Measurements from ENCODE around the gene MAPKAPK5.
"Not testable (repeated sequence)": the region's sequence is repeated elsewhere in the genome, so short reads cannot be mapped to it uniquely, and the experiment has no call there.

The MAPKAPK5 gene

DNA sequence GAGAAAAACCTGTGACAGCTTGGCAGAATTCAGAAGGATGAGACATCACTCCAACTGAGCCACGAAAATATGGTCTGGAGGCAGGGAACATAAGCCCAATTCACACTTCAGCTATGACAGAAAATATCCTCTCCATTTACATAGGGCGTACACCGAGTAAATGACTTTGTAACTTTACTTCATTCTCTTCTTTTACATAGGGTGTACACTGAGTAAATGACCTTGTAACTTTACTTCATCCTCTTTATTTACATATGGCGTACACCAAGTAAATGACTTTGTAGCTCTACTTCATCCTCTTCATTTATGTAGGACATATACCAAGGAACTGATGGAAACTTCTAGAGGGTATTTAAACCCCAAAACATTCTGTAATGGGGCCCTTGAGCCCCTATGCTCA is 14.1 kb upstream of the MAPKAPK5 start:
- in situ Hi-C loops (cut with MboI; ENCODE audit: low sequenced_read_pairs), result no loop called here

- in situ Hi-C loops (cut with MboI; ENCODE audit: low sequenced_read_pairs), result no loop called here
Measured at GRCh38 chr12:111828338-111828979, 13.6 kb upstream of the MAPKAPK5 start.

GRCh38 chr12:111829635-111830034 is 12.4 kb upstream of the MAPKAPK5 start:
- in situ Hi-C loops (cut with MboI; ENCODE audit: low sequenced_read_pairs), result not testable (repeated sequence)

- in situ Hi-C loops (cut with MboI; ENCODE audit: low sequenced_read_pairs), result not testable (repeated sequence)
Measured at GRCh38 chr12:111834740-111835386, 7.2 kb upstream of the MAPKAPK5 start.

GRCh38 chr12:111835531-111836181 is 6.4 kb upstream of the MAPKAPK5 start:
- in situ Hi-C loops (cut with MboI; ENCODE audit: low sequenced_read_pairs), result not testable (repeated sequence)

GRCh38 chr12:111838353-111838752 is 3.7 kb upstream of the MAPKAPK5 start:
- in situ Hi-C loops (cut with MboI; ENCODE audit: low sequenced_read_pairs), result no loop called here

DNA sequence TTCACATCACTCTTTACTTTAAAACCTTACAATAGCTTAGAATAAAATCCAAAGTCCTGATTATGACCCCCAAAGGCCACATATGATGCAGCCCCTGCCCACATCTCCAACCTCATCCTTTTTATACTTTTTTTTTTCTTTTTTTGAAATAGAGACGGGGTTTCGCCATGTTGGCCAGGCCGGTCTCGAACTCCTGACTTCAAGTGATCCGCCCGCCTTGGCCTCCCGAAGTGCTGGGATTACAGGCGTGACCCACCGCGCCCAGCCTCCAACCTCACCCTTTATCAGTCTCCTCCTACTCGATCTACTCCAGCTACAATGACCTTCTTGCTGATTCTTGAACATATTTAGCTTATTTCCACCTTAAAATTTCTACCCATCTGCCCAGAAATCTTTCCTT is 1.2 kb upstream of the MAPKAPK5 start:
- in situ Hi-C loops (cut with MboI; ENCODE audit: low sequenced_read_pairs), result no loop called here

DNA sequence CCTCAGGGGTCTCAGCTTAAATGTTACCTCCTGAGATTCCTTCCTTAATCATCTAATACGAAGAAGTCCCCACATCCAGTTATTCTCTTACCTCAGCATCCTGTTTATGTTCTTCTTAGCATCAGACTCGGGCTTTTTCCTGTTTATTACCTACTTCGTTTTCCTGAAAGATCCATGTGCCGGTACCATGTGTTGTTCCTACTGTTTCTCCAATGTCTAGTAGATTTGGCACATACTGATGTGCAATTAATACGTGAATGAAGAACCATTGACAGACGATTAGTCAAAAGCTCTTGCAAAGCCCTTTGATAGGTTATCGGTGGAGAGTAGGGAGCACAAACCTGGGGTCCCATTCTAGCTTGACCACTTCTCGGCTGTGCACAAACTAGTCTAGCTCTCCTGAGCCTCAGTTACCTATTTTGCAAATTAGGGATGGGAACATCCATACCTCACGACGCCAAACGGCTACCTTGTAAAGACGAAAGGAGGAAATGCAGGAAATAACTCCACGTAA is 735 bp upstream of the MAPKAPK5 start:
- in situ Hi-C loops (cut with MboI; ENCODE audit: low sequenced_read_pairs), result no loop called here

DNA sequence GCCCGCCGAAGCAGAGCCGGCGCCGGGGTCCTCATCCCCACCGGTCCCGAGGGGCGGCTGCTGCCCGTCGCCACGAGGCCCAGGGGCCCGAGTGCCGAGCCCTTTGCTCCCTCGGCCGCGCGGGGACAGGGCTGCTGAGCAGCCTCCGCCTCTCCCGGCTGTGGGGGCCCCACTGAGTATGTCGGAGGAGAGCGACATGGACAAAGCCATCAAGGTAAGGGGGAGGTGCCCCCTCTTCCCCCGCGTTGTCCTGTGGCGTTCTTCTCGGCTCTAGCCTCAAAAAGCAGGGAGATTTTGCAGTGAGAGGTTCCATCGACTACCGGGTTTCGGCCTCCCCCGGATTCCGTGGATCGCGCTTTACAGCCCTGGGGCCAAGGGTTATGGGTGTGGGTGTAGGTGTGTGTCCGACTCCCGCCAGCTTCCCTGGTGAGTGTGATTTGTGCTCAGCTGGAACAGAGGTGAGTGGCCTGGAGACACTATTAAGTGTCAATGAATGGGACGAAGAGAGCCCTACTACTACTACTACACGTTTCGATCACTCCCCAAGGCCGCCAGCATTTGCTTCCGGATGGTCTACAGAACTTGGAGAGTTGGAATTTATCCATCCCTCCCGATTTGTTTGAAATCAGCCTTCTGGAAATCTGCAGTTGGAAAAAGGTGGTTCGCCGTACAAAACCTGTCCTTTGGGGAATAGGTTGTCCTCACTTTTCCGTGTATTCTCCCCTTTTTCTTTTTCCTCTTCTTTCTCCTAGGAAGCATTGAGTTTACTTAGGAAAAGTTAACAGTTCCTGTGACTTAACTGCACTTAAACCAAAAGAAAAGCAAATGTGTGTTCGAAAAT is 748 bp downstream of the MAPKAPK5 start:
- in situ Hi-C loops (cut with MboI; ENCODE audit: low sequenced_read_pairs), result no loop called here

DNA sequence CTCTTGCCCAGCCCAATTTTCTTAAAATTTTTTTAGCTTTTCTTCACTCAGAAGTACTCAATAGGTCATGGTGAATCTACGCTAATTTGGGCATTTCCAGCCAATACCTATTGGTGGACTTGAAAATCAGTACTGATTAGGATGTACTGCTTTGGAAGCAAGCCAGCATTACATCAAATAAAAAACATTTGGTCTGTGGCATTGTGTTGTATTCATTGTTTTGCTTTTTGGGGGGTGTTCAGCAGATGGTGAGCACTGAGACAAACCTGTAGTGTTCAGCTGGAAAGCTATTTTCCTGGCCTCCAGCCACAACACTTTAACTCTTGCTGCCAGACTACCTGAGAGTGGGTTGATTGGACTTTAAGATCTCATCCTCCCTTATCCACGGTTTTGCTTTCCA is 4.0 kb downstream of the MAPKAPK5 start:
- in situ Hi-C loops (cut with MboI; ENCODE audit: low sequenced_read_pairs), result no loop called here

DNA sequence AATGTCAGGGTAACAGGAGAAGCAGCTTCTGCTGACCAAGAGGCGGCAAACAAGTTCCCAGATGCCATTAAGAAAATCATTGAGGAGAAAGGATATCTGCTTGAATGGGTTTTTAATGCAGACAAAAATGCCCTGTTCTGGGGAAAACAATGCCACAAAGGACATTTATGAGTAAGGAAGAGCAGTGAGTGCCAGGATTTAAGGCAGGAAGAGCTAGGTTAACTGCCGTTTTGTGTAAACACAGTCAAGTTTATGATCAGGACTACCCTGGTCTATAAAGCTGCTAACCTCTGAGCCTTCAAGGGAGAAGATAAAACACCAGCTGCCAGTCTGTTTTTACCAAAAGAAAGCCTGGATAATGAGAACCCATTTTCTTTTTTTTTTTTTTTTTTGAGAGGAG is 8.5 kb downstream of the MAPKAPK5 start:
- in situ Hi-C loops (cut with MboI; ENCODE audit: low sequenced_read_pairs), result no loop called here

GRCh38 chr12:111858186-111858585 is 16.2 kb downstream of the MAPKAPK5 start:
- in situ Hi-C loops (cut with MboI; ENCODE audit: low sequenced_read_pairs), result no loop called here

DNA sequence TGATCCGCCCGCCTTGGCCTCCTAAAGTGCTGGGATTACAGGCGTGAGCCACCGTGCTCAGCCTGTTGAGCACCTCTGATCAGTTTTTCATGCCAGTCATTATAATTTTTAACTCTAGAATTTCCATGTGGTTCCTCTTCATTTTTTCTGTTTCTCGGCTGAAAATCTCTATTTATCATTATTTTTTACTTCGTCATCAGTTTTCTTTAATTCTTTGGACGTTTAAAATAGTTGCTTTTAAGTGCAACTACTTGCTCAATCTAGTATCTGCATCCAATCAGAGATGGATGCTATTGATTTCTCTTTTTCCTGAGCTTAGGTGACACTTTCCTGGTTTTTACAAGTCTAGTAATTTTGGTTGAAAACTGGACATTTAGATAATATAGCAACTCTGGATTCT is 16.8 kb downstream of the MAPKAPK5 start:
- in situ Hi-C loops (cut with MboI; ENCODE audit: low sequenced_read_pairs), result no loop called here

DNA sequence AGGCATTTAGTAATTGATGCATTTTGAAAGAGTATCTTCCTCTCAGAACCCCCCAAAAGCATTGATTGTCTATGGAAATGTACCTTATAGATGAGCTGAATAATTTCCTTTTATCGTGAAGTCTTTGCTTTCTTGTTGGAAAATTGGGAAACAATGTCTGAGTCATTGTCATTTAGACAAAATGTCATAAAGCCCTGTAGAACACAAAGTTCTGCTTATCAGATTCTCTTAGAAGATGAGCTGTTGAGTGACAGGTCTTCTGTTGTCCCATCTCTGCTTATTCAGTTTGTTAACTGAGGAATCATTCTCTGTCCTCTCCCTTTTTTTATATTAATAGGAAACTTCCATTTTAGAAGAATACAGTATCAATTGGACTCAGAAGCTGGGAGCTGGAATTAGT is 22.9 kb downstream of the MAPKAPK5 start:
- in situ Hi-C loops (cut with MboI; ENCODE audit: low sequenced_read_pairs), result no loop called here

- in situ Hi-C loops (cut with MboI; ENCODE audit: low sequenced_read_pairs), result no loop called here
Measured at GRCh38 chr12:111867531-111867930, 25.5 kb downstream of the MAPKAPK5 start.

- in situ Hi-C loops (cut with MboI; ENCODE audit: low sequenced_read_pairs), result no loop called here
Measured at GRCh38 chr12:111868676-111869588, 26.9 kb downstream of the MAPKAPK5 start.

GRCh38 chr12:111869671-111870070 is 27.6 kb downstream of the MAPKAPK5 start:
- in situ Hi-C loops (cut with MboI; ENCODE audit: low sequenced_read_pairs), result no loop called here

DNA sequence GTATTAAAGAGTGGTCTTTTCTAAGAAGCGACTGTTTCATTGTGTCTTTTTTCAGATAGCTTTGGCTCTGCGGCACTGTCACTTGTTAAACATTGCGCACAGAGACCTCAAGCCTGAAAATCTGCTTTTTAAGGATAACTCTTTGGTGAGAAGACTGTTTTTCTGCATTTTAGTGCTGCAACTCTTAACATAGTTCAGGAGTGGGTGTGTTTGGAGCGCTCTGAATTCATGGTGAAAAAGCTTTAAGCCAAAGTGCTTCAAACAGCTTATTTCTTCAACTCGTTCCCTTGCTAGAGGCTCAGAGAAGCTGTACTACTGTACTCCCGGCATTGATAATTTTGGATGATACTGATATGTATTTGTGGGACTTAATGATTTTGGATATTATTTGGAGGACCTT is 28.2 kb downstream of the MAPKAPK5 start:
- in situ Hi-C loops (cut with MboI; ENCODE audit: low sequenced_read_pairs), result no loop called here

DNA sequence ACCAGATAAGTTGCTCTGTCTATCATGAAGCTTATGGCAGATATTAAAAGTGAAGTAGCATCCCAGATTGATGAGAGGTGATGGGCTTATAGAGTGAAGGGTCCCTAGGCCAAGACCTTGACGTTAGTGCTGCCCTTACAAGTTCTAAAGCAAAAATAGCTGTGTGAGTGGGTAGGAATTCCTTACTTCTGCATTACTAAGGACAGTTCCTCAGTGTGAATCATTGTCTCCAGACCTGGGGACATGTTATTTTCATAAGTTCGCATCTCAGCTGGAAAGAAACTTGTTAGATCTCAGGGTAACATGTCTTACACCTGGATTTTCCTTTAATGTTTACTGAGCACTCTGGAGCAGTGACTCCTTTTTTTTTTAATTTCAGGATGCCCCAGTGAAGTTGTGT is 28.7 kb downstream of the MAPKAPK5 start:
- in situ Hi-C loops (cut with MboI; ENCODE audit: low sequenced_read_pairs), result no loop called here

GRCh38 chr12:111873113-111873512 is 31.1 kb downstream of the MAPKAPK5 start:
- in situ Hi-C loops (cut with MboI; ENCODE audit: low sequenced_read_pairs), result no loop called here

Data from hTERT RPE-1 (cell line).